ENCODE results near the gene DNAJB14. TPM values are rescaled to one million over a fixed set of nuclear protein-coding genes. Genes with fewer than 3 reads are reported as not detected.

DNAJB14 gene
- total and polyA plus RNA-seq, 2 of the 13 experiments (the other 11 are each of a cell fraction or from before 2014, with no cell fraction given), result 9.1 to 38.1 TPM

DNA sequence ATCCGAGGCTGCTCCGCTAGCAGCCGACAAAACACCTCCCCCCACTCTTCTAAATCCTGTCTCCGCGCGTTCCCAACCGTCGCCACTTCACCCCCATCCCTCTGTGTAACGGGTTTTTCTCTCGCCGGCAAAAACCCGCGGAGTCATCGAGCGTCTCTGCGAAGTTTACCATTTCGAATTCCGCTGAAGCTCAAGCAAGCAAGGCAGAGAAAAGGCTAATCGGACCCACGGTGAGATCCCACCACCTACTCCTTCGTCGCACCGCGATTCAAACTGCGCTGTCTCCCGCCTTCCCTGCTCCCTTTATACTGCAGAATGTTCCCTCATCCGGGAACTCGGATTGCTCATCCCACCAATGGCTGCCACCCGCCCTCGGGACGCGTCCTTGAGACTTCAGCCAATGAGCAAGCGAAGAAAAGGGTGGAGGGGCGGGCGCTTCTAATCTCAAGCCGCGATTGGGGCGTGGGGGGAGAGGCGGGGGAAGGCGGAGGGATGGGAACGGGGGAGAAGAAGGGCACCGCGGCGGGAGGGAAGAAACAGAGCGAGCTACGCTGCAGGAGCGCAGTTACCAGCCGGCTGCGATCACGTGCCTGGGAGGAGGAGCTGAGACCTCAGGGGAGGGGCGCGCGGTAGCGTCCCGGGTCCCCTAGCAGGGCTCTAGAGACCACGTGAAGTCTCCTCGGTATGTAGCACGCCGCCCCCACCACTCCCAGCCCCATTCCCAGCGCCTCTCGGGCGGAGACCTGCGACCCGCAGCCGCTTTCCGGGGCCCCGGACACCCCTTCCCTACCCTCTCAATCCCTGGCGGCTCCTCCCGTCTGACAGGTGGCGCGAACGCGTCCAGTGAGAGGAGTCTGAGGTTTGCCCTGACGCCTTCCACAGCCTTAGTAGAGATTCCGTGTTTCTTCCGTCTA, 3.8 kb upstream of the DNAJB14 start, which contains the start of gene H2AZ1 (continued):
- TF ChIP-seq CBX5 (CRISPR knock-in tag; IDR thresholded peaks at IDR 0.05; ENCODE audit: borderline replicate concordance) (no peak), ZNF720 (CRISPR knock-in tag; IDR thresholded peaks at IDR 0.05) (no peak), ZNF33A (CRISPR knock-in tag; IDR thresholded peaks at IDR 0.05; ENCODE audit: borderline replicate concordance) (no peak), TARDBP (CRISPR knock-in tag; IDR thresholded peaks at IDR 0.05) (peak; percentile 67), PRMT3 (CRISPR knock-in tag; IDR thresholded peaks at IDR 0.05; ENCODE audit: borderline replicate concordance, low read depth) (peak; percentile 78; the same call in 1 of the 2 replicates), ZNF343 (CRISPR knock-in tag; IDR thresholded peaks at IDR 0.05) (no peak), ZNF274 (CRISPR knock-in tag; IDR thresholded peaks at IDR 0.05) (peak; percentile 23; the same call in 1 of the 2 replicates), HNRNPLL (IDR thresholded peaks at IDR 0.05; ENCODE audit: low read depth, low read length, poor library complexity, severe bottlenecking) (peak; percentile 84), ZNF550 (CRISPR knock-in tag; IDR thresholded peaks at IDR 0.05; ENCODE audit: borderline replicate concordance) (no peak), SMARCE1 (IDR thresholded peaks at IDR 0.05; ENCODE audit: borderline replicate concordance) (no peak), SNRNP70 (IDR thresholded peaks at IDR 0.05; ENCODE audit: low read depth, low read length) (no peak), TMF1 (CRISPR knock-in tag; IDR thresholded peaks at IDR 0.05; ENCODE audit: low read depth) (no peak)
- TF ChIP-seq, protein P1, sequence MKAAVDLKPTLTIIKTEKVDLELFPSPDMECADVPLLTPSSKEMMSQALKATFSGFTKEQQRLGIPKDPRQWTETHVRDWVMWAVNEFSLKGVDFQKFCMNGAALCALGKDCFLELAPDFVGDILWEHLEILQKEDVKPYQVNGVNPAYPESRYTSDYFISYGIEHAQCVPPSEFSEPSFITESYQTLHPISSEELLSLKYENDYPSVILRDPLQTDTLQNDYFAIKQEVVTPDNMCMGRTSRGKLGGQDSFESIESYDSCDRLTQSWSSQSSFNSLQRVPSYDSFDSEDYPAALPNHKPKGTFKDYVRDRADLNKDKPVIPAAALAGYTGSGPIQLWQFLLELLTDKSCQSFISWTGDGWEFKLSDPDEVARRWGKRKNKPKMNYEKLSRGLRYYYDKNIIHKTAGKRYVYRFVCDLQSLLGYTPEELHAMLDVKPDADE (CRISPR knock-in tag; IDR thresholded peaks at IDR 0.05), result no peak
- TF ChIP-seq, protein P2, sequence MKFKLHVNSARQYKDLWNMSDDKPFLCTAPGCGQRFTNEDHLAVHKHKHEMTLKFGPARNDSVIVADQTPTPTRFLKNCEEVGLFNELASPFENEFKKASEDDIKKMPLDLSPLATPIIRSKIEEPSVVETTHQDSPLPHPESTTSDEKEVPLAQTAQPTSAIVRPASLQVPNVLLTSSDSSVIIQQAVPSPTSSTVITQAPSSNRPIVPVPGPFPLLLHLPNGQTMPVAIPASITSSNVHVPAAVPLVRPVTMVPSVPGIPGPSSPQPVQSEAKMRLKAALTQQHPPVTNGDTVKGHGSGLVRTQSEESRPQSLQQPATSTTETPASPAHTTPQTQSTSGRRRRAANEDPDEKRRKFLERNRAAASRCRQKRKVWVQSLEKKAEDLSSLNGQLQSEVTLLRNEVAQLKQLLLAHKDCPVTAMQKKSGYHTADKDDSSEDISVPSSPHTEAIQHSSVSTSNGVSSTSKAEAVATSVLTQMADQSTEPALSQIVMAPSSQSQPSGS (CRISPR knock-in tag; IDR thresholded peaks at IDR 0.05), result no peak; the same call in 1 of the 2 replicates
- TF ChIP-seq, protein P3, sequence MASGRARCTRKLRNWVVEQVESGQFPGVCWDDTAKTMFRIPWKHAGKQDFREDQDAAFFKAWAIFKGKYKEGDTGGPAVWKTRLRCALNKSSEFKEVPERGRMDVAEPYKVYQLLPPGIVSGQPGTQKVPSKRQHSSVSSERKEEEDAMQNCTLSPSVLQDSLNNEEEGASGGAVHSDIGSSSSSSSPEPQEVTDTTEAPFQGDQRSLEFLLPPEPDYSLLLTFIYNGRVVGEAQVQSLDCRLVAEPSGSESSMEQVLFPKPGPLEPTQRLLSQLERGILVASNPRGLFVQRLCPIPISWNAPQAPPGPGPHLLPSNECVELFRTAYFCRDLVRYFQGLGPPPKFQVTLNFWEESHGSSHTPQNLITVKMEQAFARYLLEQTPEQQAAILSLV (CRISPR knock-in tag; IDR thresholded peaks at IDR 0.05; ENCODE audit: borderline replicate concordance), result no peak
- TF ChIP-seq, protein P4, sequence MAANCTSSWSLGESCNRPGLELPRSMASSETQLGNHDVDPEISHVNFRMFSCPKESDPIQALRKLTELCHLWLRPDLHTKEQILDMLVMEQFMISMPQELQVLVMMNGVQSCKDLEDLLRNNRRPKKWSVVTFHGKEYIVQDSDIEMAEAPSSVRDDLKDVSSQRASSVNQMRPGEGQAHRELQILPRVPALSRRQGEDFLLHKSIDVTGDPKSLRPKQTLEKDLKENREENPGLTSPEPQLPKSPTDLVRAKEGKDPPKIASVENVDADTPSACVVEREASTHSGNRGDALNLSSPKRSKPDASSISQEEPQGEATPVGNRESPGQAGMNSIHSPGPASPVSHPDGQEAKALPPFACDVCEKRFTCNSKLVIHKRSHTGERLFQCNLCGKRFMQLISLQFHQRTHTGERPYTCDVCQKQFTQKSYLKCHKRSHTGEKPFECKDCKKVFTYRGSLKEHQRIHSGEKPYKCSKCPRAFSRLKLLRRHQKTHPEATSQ (CRISPR knock-in tag; IDR thresholded peaks at IDR 0.05; ENCODE audit: borderline replicate concordance), result peak; percentile 23; the same call in 1 of the 2 replicates
- TF ChIP-seq, protein P5, sequence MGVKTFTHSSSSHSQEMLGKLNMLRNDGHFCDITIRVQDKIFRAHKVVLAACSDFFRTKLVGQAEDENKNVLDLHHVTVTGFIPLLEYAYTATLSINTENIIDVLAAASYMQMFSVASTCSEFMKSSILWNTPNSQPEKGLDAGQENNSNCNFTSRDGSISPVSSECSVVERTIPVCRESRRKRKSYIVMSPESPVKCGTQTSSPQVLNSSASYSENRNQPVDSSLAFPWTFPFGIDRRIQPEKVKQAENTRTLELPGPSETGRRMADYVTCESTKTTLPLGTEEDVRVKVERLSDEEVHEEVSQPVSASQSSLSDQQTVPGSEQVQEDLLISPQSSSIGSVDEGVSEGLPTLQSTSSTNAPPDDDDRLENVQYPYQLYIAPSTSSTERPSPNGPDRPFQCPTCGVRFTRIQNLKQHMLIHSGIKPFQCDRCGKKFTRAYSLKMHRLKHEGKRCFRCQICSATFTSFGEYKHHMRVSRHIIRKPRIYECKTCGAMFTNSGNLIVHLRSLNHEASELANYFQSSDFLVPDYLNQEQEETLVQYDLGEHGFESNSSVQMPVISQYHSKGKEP (CRISPR knock-in tag; IDR thresholded peaks at IDR 0.05), result no peak
- TF ChIP-seq, protein P6, sequence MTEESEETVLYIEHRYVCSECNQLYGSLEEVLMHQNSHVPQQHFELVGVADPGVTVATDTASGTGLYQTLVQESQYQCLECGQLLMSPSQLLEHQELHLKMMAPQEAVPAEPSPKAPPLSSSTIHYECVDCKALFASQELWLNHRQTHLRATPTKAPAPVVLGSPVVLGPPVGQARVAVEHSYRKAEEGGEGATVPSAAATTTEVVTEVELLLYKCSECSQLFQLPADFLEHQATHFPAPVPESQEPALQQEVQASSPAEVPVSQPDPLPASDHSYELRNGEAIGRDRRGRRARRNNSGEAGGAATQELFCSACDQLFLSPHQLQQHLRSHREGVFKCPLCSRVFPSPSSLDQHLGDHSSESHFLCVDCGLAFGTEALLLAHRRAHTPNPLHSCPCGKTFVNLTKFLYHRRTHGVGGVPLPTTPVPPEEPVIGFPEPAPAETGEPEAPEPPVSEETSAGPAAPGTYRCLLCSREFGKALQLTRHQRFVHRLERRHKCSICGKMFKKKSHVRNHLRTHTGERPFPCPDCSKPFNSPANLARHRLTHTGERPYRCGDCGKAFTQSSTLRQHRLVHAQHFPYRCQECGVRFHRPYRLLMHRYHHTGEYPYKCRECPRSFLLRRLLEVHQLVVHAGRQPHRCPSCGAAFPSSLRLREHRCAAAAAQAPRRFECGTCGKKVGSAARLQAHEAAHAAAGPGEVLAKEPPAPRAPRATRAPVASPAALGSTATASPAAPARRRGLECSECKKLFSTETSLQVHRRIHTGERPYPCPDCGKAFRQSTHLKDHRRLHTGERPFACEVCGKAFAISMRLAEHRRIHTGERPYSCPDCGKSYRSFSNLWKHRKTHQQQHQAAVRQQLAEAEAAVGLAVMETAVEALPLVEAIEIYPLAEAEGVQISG (CRISPR knock-in tag; IDR thresholded peaks at IDR 0.05), result peak; percentile 58

All from HepG2 (cell line).